Immature natural killer cell (primary cell): ENCODE data around the gene TBX10. TPM values are rescaled to one million over a fixed set of nuclear protein-coding genes. Genes with fewer than 3 reads are reported as not detected.

Source experiments
- DNase-seq, 3 donors: peaks; one replicate each; pipeline ENCODE4 v3.0.0; 2022; ENCODE audit warnings: mixed read lengths in 1 of 3
- H3K27ac Mint-ChIP-seq, 6 donors: one replicate each; pipeline ENCODE4 v1.8.0; 2020; ENCODE audit warnings: mixed read lengths in 6 of 6, mild to moderate bottlenecking in 5 of 6, inconsistent platforms in 4 of 6, moderate library complexity in 3 of 6
- H3K27me3 Mint-ChIP-seq, 3 donors: one replicate each; pipeline ENCODE4 v1.8.0; 2020 to 2021; ENCODE audit warnings: low read depth in 3 of 3, mild to moderate bottlenecking in 3 of 3, mixed read lengths in 3 of 3, moderate library complexity in 3 of 3, inconsistent platforms in 1 of 3
- H3K36me3 Mint-ChIP-seq, 3 donors: one replicate each; pipeline ENCODE4 v1.8.0; 2020; ENCODE audit warnings: mixed read lengths in 3 of 3, inconsistent platforms in 2 of 3, mild to moderate bottlenecking in 2 of 3
- H3K4me1 Mint-ChIP-seq, 2 donors: one replicate each; pipeline ENCODE4 v1.8.0; 2020; ENCODE audit warnings: inconsistent platforms in 2 of 2, mild to moderate bottlenecking in 2 of 2, mixed read lengths in 2 of 2, moderate library complexity in 1 of 2
- H3K4me3 Mint-ChIP-seq, 5 donors: one replicate each; pipeline ENCODE4 v1.8.0; 2020; ENCODE audit warnings: mild to moderate bottlenecking in 5 of 5, mixed read lengths in 5 of 5, inconsistent platforms in 3 of 5, moderate library complexity in 3 of 5
- H3K9me3 Mint-ChIP-seq, 6 donors: one replicate each; pipeline ENCODE4 v1.8.0; 2020; ENCODE audit warnings: mild to moderate bottlenecking in 6 of 6, mixed read lengths in 6 of 6, inconsistent platforms in 4 of 6, moderate library complexity in 3 of 6
- polyA plus RNA-seq, 3 donors: library from polyadenylated mRNA; unstranded; fragments of 300-500 nt; fragmentation: Illumina TruSeq; gene quantifications; one replicate each; pipeline ENCODE4 v1.2.3, GENCODE V29; 2021

Gene TBX10
- polyA plus RNA-seq, 3 donors from 2014 or later: not detected

DNA sequence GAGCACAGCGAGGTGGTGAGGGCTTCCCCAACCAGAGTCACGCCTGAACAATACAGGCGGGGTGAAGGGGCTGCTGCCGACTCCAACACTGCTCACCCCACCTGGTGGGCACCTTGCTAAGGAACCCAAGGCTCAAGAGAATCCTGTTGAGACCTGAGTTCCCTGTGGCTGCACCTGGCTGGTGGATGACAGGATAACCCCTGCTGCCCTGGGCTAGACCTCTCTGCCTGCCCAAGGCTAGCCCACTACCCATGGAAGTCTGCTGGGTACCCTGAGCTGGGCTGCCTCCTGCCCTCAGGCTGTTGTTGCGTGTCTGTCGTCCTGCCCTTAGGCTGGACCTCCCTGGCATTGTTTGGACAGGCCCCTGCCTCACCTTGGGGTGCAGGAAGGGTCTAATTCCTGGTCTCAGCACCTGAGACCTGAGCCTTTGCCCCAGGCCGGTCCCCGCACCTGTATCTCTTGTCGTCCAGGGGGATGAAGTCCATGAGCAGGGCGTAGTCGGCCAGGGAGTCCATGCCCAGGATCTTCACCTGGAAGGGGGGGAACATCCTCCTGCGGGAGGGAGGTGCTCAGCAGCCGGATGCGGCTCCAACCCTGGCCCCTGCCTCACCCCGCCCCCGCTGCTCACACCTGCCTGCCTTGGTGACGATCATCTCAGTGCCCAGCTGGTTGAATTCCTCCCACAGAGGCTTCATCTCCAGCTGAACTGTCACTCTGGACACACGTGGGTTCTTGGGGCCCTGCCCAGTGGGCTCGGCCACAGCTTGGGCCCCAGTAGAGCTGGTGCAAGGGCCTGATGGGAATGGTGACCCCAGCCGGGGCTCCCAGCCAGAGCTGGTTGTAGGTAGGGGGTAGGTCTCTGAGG lies 5.0 kb downstream of the TBX10 start:
- DNase-seq: no peak
- H3K4me3 Mint-ChIP-seq: peak overlapping the region in 1 of 5 donors; percentile 29
- peaks cover 6 to 9% of the 10 kb centered on the region in 2 donors for H3K4me1 Mint-ChIP-seq
- H3K27me3 Mint-ChIP-seq: no peaks in the 10 kb centered on the region
- H3K9me3 Mint-ChIP-seq: no peaks in the 10 kb centered on the region
- H3K36me3 Mint-ChIP-seq: no peaks in the 10 kb centered on the region
- H3K27ac Mint-ChIP-seq: no peak overlapping the region

DNA sequence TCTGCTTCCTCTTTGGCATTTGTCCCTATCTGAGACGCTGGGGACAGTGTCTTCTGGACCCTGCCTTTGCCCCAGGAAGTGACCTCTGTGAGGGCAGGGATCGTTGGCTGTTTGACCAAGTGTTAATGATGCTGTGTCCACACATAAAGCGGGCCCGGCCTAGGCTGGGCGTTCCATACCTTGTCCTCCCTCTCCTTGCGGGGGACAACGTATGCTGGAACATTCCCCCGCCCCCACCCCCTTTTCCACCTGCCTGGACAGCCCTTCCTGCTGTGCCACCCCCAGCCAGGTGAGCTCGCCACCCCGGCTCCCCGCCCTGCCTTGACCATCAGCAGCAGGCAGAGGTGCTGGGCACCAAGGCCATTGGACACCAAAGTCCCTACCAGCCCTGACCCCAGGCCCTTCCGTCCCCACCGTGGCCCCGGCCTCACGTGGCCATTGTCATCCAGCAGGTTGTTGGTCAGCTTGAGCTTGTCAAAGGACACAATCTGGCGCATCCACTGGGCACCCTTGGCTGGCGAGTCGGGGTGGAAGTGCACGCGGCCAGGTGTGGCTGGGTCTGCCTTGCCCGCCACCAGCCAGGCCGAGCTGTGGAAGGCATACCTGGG lies 5.7 kb downstream of the TBX10 start:
- Mint-ChIP-seq H3K9me3 (no peaks in the 10 kb centered on the region), H3K27me3 (peaks cover 0 to 2% (median 0%) of the 10 kb centered on the region in 3 donors), H3K4me1 (peaks cover 6 to 13% of the 10 kb centered on the region in 2 donors), H3K27ac (peak overlapping the region in 1 of 6 donors; percentile 45), H3K36me3 (no peaks in the 10 kb centered on the region), H3K4me3 (no peak overlapping the region)
- no peak for DNase-seq

DNA sequence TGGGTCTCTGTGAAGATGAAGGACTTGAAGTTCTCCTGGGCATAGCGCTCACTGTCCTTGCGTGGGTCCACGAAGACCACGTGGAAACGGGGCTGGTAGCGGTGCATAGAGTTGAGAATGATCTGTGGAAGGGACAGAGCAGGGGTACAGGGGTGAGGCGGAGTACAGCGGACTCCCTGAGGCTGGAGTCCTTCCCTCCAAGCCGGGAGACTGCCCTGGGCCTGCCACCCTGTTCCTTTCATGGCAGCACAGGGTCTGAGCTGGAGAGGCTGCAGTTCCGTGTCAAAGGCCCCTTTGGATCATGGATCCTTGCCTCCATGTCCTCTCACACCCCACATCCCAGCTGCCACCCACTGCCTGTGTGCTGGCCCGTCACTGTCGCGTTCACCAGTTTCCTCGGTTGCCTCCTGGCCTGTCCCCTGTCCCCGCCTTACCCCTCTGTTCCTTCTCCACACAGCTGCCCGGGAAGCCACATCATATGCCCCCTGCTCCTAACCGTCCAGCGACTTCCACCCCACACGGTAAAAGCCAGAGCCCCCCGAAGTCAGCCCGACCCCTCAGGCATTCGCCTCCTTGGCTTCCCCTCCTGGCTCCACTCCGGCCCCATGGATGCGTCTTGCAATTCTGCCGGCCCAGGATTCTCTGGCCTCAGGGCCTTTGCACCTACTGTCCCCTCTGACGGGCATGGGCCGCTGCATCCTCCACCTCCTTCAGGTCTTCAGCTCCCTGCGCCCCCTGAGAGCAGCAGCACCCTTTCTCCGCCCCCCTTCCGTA lies 6.4 kb downstream of the TBX10 start:
- Mint-ChIP-seq H3K27me3 (peaks cover 0 to 2% (median 0%) of the 10 kb centered on the region in 3 donors), H3K27ac (peak overlapping the region in 1 of 6 donors; percentile 45), H3K4me3 (peak overlapping the region in 2 of 5 donors; percentile 1 to 47), H3K36me3 (no peaks in the 10 kb centered on the region), H3K4me1 (peaks cover 6 to 13% of the 10 kb centered on the region in 2 donors), H3K9me3 (no peaks in the 10 kb centered on the region)
- no peak for DNase-seq

DNA sequence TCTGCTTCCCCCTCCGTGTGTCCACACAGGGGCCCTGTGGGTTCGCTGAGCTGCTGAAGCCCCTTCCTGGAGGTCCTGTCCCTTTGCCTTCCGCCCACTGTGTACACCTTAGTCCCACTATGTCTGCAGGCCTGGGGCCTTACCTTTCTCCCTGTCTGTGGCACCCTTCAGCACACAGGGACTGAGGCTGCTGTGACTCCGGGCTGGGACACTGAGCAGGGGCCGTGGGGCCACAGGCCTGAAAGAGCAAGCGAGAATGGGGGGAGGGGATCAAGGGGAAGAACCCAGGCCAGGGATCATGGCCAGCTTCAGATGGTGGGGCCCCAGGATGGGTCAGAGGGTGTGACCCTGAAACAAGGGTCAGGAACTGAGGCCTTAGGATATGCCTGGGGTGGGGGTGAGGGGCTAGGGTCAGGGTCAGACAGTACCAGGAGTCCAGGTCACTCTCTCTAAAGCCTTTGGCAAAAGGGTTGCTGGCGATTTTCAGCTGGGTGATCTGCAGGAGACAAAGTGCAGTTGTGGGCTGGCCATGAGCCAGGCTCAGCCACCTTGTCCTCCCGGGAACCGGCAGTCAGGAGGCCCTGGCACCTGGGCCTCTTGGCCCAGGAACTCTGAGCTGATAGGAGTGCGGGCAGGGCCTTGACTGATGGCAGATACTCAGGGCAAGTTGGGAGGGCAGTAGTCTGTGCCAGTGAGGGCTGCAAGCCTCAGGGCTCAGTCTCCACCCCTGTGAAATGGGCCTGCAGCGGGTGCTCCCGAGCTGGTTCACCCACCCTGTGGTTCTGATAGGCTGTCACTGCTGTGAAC lies 7.2 kb downstream of the TBX10 start:
- no peaks in the 10 kb centered on the region for H3K36me3 Mint-ChIP-seq

DNA sequence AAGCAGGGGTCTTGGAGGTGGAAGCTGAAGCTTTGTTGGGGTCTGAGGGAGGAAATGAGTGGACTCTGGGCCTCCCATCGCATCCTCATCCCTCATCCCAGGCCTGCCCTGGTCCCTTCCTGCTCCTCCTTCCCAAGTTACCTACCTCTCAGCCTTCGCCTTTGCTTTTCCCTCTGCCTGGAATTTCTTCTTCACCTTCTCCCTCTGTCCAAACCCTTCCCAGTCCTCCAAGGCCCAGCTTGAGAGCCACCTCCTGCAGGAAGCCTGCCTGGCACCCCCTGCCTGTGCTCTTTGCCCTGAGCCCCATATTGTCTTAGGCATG lies 7.7 kb downstream of the TBX10 start:
- H3K27me3 Mint-ChIP-seq: peaks cover 0 to 2% (median 0%) of the 10 kb centered on the region in 3 donors
- H3K27ac Mint-ChIP-seq: peak overlapping the region in 3 of 6 donors; percentile 26 to 45 (median 44)
- H3K9me3 Mint-ChIP-seq: peaks cover 0 to 2% (median 0%) of the 10 kb centered on the region in 6 donors
- DNase-seq: no peak
- peaks cover 0 to under 1% (median 0%) of the 10 kb centered on the region in 3 donors for H3K36me3 Mint-ChIP-seq
- H3K4me3 Mint-ChIP-seq: peak overlapping the region; percentile 48 to 75 (median 53)
- H3K4me1 Mint-ChIP-seq: peaks cover 6 to 14% of the 10 kb centered on the region in 2 donors

More for the DNA sequence above, 7.2 kb downstream of the TBX10 start:
- Mint-ChIP-seq H3K4me3 (peak overlapping the region; percentile 48 to 75 (median 53)), H3K9me3 (peaks cover 0 to 2% (median 0%) of the 10 kb centered on the region in 6 donors), H3K27me3 (peaks cover 0 to 2% (median 0%) of the 10 kb centered on the region in 3 donors), H3K4me1 (peaks cover 6 to 14% of the 10 kb centered on the region in 2 donors), H3K27ac (peak overlapping the region in 2 of 6 donors; percentile 26 to 44)
- DNase-seq: no peak

DNA sequence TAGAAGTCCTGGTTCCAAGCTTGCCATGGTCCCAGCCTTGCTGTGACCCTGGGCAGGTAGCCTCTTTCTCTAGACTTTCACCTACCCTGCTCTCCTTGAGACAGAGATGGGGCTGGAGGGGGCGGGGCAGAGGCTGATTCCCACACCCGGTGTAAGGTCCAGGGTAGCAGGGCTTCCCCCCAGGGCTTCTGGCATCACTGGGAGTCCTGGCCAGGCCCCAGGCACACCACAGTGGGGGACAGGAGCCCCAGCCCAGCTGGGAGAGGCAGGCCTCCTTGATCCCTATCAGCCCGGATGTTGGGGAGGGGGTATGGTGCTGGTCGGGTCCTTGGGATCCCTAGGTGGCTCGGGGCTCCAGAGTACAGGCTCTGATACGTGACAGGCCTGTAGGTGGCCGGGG lies 8.2 kb downstream of the TBX10 start:
- peaks cover 0 to 4% (median 0%) of the 10 kb centered on the region in 3 donors for H3K36me3 Mint-ChIP-seq
- DNase-seq: no peak
- H3K27me3 Mint-ChIP-seq: peaks cover 0 to 2% (median 0%) of the 10 kb centered on the region in 3 donors
- H3K9me3 Mint-ChIP-seq: peaks cover 0 to 2% (median 0%) of the 10 kb centered on the region in 6 donors
- H3K4me1 Mint-ChIP-seq: peaks cover 6 to 14% of the 10 kb centered on the region in 2 donors
- H3K4me3 Mint-ChIP-seq: peak overlapping the region; percentile 89 to 90 (median 89)
- H3K27ac Mint-ChIP-seq: peak overlapping the region in 2 of 6 donors; percentile 90 to 92

DNA sequence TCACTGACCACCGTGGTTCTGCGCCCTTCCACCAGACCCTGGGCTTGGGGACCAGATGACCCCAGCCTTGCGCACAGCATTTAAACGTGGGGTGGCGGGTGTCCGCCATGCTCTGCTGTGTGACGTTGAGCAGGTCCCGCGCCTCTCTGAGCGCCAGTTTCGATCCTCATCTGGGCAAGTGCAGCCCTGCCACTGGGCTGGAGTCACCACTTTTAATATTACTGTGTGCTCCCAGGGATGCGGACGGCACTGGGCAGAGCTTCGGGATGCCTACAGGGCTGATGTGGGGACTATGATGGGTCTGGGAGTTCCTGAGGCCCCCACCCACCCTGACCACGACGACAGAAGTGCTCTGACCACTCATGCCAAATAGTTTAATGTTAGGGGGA lies 8.6 kb downstream of the TBX10 start:
- Mint-ChIP-seq H3K9me3 (peaks cover 0 to 2% (median 0%) of the 10 kb centered on the region in 6 donors), H3K4me1 (peaks cover 6 to 14% of the 10 kb centered on the region in 2 donors), H3K27ac (peak overlapping the region; percentile 75 to 92 (median 86)), H3K27me3 (peaks cover 0 to 2% (median 0%) of the 10 kb centered on the region in 3 donors), H3K36me3 (peaks cover 0 to 6% (median 0%) of the 10 kb centered on the region in 3 donors), H3K4me3 (peak overlapping the region; percentile 89 to 90 (median 89))
- DNase-seq: no peak

DNA sequence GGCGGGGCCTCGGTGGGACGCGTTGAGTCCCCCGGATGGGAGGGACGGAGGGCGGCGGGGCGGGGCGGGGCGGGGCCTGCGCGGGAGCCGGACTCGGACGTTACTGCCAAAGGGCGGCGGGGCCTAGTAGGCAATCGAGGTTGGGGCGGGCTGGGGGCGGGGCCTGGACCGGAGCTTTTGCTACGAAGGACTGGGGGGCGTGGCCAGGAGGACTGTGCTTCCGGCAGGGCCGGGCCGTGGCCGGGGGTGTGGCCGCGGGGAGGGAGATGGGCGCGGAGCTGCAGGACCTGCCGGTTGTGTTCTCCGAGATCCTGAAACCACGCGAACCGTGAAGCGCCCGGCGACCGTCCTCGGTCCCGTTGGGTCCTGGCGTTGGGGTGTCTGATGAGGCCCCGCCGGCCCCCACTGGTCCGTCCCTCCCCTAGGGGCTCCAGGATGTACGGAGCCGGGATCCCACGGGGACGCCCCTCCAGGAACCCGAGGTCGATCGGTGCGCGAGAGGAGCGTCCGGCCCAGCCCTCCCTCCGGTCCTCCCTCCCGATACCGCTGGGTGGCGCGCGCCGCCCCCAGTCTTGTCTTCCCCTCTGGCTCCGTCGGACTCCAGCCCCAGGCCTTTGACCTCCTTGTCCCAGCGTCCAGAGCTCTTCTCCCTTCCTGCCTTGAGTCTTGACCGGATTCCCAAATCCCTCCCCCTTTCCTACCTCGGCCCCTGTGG lies 9.2 kb downstream of the TBX10 start:
- peak overlapping the region; percentile 75 to 92 (median 88) for H3K27ac Mint-ChIP-seq
- peak; percentile 94 to 96 (median 95) for DNase-seq
- peak overlapping the region; percentile 89 to 90 (median 89) for H3K4me3 Mint-ChIP-seq
- peaks cover 0 to 6% (median 0%) of the 10 kb centered on the region in 3 donors for H3K36me3 Mint-ChIP-seq
- peaks cover 0 to 2% (median 0%) of the 10 kb centered on the region in 3 donors for H3K27me3 Mint-ChIP-seq
- H3K4me1 Mint-ChIP-seq: peaks cover 6 to 14% of the 10 kb centered on the region in 2 donors
- H3K9me3 Mint-ChIP-seq: peaks cover 0 to 2% (median 0%) of the 10 kb centered on the region in 6 donors

DNA sequence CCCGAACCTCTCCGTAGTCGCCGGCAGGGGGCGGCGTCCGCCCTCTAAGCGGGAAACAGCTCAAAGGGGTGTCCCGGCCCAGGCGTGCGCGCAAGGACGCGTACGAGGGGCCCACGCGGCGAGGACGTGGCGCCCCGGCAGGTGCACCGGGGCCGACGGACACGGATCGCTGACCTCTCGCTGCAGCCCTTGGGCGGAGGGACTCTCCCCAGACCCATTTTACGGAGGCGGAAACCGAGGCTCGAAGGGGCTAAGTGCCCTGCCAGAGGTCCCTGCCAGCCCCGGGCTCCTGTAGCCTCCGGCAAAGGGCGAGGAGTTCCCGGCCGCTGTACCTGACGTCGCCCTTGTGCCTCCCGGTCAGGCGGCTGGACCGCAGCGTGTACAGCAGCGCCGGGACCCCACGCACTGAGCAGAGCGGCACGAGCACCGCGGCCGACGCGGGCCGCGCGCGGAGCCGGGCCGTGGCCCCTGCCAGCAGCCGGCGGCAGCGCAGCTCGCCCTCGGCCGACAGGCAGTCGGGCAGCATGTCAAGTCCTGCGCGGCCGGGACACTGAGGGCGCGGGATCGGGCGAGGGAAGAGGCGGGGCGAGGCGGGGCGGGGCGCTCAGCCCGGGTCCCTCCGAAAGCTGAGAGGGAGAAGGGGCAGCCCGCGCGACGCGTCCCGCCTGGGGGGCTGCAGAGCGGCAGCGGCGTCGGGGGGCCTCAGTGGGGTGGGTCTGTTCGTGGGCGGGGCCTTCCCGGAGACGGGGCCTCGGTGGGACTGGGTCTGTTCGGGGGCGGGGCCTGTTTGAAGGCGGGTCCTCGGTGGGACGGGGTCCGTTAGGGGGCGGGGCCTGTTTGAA lies 10.0 kb downstream of the TBX10 start, which contains the start of gene NUDT8:
TSS of gene NUDT8 (minus strand) at position 552 of the 842 bp plus-strand sequence. CDS start at position 526, 26 bp downstream.
- Mint-ChIP-seq H3K9me3 (peaks cover 0 to 2% (median 0%) of the 10 kb centered on the region in 6 donors), H3K4me1 (peaks cover 6 to 14% of the 10 kb centered on the region in 2 donors), H3K4me3 (peak within 1 kb of the TSS; percentile 89 to 90 (median 89)), H3K27me3 (peaks cover 0 to 2% (median 0%) of the 10 kb centered on the region in 3 donors), H3K27ac (peak within 1 kb of the TSS; percentile 75 to 92 (median 88)), H3K36me3 (peaks cover 0 to 6% (median 0%) of the 10 kb centered on the region in 3 donors)
- peak; percentile 84 to 86 (median 84) for DNase-seq

DNA sequence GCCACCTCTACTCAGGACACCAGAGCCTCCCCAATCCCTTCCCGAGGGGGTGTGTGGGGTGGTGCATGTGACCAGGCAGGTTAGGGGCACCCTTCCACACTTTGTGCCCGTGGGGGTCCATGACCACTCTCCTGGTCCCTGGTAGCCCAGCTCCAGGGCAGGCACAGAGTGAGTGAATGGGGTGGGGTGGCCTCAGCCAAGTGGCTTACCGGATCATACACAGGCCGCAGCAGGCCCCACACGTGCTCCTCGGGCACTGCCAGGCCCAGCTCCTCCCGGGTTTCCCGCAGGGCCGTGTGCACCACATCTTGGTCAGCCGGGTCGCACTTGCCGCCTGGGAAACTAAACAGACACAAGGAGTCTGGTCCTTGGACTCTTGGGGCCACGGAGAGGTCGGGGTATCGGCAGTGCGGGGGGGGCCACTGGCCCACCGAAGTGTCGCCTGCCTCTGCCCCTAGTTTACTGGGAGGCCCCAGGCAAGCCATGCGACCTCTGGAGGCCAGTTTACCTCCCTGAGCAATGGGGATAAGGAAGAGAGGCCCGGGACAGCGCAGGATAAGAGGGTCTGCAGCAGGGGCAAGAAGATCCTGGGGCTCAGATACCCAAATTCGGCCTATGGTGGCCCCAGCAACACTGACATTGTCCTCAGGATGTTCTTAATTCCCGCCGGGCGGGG lies 10.7 kb downstream of the TBX10 start:
- peaks cover 6 to 14% of the 10 kb centered on the region in 2 donors for H3K4me1 Mint-ChIP-seq
- H3K4me3 Mint-ChIP-seq: peak overlapping the region; percentile 35 to 90 (median 51)
- no peak for DNase-seq
- peaks cover 0 to 2% (median 0%) of the 10 kb centered on the region in 6 donors for H3K9me3 Mint-ChIP-seq
- H3K27ac Mint-ChIP-seq: peak overlapping the region in 1 of 6 donors; percentile 50
- H3K36me3 Mint-ChIP-seq: peaks cover 0 to 6% (median 0%) of the 10 kb centered on the region in 3 donors
- H3K27me3 Mint-ChIP-seq: peaks cover 0 to 2% (median 0%) of the 10 kb centered on the region in 3 donors
